Measurements from ENCODE around the gene TBC1D8. TPM values are rescaled to one million over a fixed set of nuclear protein-coding genes. Genes with fewer than 3 reads are reported as not detected.

TBC1D8 gene
- total and polyA plus RNA-seq, 9 of the 15 experiments (the other 6 are each of a cell fraction or from before 2014, with no cell fraction given) = 0.36 to 1.3 (median 0.82) TPM

DNA sequence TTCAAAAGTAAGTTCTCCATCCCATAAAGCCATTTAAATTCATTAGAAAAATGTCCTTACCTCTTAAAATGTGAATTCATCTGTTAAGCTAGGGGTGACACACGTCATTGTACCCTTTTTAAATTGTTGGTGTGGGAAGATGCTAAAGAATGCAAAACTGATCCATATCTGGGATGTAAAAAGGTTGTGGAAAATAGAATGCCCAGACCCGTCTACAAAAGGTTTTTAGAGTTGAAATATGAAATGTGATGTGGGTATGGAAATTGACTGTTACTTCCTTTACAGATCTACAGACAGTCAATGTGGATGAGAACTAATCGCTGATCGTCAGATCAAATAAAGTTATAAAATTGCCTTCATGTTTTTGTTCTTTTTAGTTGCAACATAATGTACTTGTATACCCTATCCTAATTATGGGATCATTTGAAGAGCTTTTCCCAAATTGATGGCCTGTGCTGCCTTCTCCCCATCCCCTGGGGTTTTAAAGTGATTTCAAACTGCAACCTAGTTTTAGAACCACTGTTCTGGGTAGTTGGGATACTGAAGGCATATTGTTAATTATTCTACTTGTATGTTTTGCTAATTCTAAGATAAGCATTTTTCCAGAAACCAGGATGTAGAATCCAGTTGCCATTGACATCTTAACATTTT is 145.0 kb downstream of the TBC1D8 start (continued):
- TF ChIP-seq, protein P1, sequence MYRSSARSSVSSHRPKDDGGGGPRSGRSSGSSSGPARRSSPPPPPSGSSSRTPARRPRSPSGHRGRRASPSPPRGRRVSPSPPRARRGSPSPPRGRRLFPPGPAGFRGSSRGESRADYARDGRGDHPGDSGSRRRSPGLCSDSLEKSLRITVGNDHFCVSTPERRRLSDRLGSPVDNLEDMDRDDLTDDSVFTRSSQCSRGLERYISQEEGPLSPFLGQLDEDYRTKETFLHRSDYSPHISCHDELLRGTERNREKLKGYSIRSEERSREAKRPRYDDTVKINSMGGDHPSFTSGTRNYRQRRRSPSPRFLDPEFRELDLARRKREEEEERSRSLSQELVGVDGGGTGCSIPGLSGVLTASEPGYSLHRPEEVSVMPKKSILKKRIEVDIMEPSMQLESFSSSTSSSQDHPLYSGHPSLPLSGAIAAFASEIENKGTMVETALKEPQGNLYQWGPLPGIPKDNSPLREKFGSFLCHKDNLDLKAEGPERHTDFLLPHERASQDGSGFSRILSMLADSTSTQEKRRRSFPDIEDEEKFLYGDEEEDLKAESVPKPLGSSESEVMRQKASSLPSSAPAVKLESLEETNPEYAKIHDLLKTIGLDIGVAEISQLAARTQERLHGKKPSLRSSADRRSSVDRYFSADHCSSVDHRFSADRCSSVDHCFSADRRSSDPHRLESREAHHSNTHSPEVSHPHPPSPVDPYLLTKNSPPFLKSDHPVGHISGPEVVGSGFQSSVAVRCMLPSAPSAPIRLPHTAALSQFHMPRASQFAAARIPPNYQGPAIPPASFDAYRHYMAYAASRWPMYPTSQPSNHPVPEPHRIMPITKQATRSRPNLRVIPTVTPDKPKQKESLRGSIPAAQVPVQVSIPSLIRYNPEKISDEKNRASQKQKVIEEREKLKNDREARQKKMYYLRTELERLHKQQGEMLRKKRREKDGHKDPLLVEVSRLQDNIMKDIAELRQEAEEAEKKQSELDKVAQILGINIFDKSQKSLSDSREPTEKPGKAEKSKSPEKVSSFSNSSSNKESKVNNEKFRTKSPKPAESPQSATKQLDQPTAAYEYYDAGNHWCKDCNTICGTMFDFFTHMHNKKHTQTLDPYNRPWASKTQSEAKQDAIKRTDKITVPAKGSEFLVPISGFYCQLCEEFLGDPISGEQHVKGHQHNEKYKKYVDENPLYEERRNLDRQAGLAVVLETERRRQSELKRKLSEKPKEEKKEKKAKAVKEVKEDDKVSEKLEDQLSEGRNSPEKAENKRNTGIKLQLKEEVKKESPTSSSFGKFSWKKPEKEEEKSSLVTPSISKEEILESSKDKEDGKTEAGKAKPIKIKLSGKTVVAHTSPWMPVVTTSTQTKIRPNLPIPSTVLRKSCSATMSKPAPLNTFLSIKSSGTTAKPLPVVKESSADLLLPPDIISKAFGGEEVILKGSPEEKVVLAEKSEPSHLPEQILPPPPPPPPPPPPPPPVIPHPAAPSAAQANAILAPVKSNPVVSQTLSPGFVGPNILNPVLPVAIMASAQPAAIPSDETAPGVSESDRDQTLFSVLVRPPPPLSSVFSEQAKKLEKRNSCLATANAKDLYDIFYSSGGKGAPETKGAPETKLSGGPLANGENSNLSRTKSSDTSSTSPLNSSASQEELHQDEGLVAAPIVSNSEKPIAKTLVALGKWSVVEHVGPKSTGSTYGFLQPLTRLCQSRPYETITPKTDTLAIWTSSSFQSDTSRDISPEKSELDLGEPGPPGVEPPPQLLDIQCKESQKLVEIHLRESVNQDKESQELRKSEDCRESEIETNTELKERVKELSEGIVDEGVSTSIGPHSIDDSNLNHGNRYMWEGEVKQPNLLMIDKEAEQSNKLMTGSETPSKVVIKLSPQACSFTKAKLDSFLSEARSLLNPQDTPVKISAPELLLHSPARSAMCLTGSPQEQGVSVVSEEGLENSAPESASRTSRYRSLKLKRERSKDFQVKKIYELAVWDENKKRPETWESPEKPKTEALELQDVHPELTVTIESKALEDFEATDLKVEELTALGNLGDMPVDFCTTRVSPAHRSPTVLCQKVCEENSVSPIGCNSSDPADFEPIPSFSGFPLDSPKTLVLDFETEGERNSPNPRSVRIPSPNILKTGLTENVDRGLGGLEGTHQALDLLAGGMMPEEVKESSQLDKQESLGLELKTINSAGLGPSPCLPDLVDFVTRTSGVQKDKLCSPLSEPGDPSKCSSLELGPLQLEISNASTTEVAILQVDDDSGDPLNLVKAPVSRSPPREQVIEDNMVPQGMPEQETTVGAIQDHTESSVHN (IDR thresholded peaks at IDR 0.05; ENCODE audit: borderline replicate concordance in 1 of 2, low read depth in 1 of 2) = no peak
- TF ChIP-seq ZFP30 (CRISPR knock-in tag; IDR thresholded peaks at IDR 0.05; ENCODE audit: borderline replicate concordance) (no peak), CBX5 (IDR thresholded peaks at IDR 0.05; ENCODE audit: borderline replicate concordance, low read depth) (no peak), CEBPB (tag; IDR thresholded peaks at IDR 0.05) (no peak)

Data from K562 (cell line).